ENCODE measurements around the gene EHBP1L1. TPM values are rescaled to one million over a fixed set of nuclear protein-coding genes. Genes with fewer than 3 reads are reported as not detected.

Gene EHBP1L1
- total and polyA plus RNA-seq, 2 of the 13 experiments (the other 11 are each of a cell fraction or from before 2014, with no cell fraction given), result 8.3 to 10.6 TPM

- TF ChIP-seq IRF1 (CRISPR knock-in tag; IDR thresholded peaks at IDR 0.05; ENCODE audit: low read depth) (no peak), NBN (conservative IDR thresholded peaks at IDR 0.05) (no peak), EEA1 (CRISPR knock-in tag; IDR thresholded peaks at IDR 0.05; ENCODE audit: borderline replicate concordance) (no peak; the same call in 1 of the 2 replicates), ZNF564 (CRISPR knock-in tag; IDR thresholded peaks at IDR 0.05) (no peak), ELF1 (CRISPR knock-in tag; IDR thresholded peaks at IDR 0.05) (peak; percentile 88), EHMT2 (IDR thresholded peaks at IDR 0.05; ENCODE audit: borderline replicate concordance, low read depth, low read length) (no peak), MZF1 (CRISPR knock-in tag; IDR thresholded peaks at IDR 0.05; ENCODE audit: borderline replicate concordance) (no peak), ZNF883 (CRISPR knock-in tag; IDR thresholded peaks at IDR 0.05; ENCODE audit: not compliant biosample characterization) (no peak), ZNF275 (CRISPR knock-in tag; IDR thresholded peaks at IDR 0.05; ENCODE audit: borderline replicate concordance) (no peak), ZNF557 (CRISPR knock-in tag; IDR thresholded peaks at IDR 0.05) (no peak), KAT2B (IDR thresholded peaks at IDR 0.05; ENCODE audit: borderline replicate concordance, low read depth, low read length) (no peak), ZNF326 (CRISPR knock-in tag; IDR thresholded peaks at IDR 0.05; ENCODE audit: borderline replicate concordance) (no peak), GTF2F1 (IDR thresholded peaks at IDR 0.05; ENCODE audit: low read length) (no peak), ZNF878 (CRISPR knock-in tag; IDR thresholded peaks at IDR 0.05) (0 out of 2 replicates have a peak, but pooled peaks have one; percentile 21)
- TF ChIP-seq, protein P1, sequence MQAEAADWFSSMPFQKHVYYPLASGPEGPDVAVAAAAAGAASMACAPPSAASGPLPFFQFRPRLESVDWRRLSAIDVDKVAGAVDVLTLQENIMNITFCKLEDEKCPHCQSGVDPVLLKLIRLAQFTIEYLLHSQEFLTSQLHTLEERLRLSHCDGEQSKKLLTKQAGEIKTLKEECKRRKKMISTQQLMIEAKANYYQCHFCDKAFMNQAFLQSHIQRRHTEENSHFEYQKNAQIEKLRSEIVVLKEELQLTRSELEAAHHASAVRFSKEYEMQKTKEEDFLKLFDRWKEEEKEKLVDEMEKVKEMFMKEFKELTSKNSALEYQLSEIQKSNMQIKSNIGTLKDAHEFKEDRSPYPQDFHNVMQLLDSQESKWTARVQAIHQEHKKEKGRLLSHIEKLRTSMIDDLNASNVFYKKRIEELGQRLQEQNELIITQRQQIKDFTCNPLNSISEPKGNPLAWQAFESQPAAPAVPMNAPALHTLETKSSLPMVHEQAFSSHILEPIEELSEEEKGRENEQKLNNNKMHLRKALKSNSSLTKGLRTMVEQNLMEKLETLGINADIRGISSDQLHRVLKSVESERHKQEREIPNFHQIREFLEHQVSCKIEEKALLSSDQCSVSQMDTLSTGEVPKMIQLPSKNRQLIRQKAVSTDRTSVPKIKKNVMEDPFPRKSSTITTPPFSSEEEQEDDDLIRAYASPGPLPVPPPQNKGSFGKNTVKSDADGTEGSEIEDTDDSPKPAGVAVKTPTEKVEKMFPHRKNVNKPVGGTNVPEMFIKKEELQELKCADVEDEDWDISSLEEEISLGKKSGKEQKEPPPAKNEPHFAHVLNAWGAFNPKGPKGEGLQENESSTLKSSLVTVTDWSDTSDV (CRISPR knock-in tag; IDR thresholded peaks at IDR 0.05), result no peak
- TF ChIP-seq, protein P2, sequence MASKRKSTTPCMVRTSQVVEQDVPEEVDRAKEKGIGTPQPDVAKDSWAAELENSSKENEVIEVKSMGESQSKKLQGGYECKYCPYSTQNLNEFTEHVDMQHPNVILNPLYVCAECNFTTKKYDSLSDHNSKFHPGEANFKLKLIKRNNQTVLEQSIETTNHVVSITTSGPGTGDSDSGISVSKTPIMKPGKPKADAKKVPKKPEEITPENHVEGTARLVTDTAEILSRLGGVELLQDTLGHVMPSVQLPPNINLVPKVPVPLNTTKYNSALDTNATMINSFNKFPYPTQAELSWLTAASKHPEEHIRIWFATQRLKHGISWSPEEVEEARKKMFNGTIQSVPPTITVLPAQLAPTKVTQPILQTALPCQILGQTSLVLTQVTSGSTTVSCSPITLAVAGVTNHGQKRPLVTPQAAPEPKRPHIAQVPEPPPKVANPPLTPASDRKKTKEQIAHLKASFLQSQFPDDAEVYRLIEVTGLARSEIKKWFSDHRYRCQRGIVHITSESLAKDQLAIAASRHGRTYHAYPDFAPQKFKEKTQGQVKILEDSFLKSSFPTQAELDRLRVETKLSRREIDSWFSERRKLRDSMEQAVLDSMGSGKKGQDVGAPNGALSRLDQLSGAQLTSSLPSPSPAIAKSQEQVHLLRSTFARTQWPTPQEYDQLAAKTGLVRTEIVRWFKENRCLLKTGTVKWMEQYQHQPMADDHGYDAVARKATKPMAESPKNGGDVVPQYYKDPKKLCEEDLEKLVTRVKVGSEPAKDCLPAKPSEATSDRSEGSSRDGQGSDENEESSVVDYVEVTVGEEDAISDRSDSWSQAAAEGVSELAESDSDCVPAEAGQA (IDR thresholded peaks at IDR 0.05; ENCODE audit: low read depth), result peak; percentile 90
- TF ChIP-seq, protein P2 (CRISPR knock-in tag; IDR thresholded peaks at IDR 0.05; ENCODE audit: borderline replicate concordance), result no peak
Observed at GRCh38 chr11:65615229-65615949, 39.5 kb downstream of the EHBP1L1 start, which contains the start of gene PCNX3 (continued).

All from HepG2 (cell line).